NB4 (cell line): ENCODE results near the gene EFCAB12.

Experiments
- MYC ChIP-seq: IDR thresholded peaks from 2 replicates; pipeline ENCODE4 v1.6.1; 2011; ENCODE audit warnings: low read depth, low read length
- POLR2A ChIP-seq: IDR thresholded peaks from 2 replicates; pipeline ENCODE4 v1.6.1; 2011; ENCODE audit warnings: mild to moderate bottlenecking; ENCODE audit not compliant: insufficient read length; ENCODE audit errors: extremely low read depth
- TF ChIP-seq, protein P1 (sequence below): IDR thresholded peaks from one replicate; pipeline ENCODE4 v1.5.1; 2012; ENCODE audit warnings: low read depth, low read length
- TF ChIP-seq, protein P2 (sequence below): IDR thresholded peaks from 2 replicates; pipeline ENCODE4 v1.6.1; 2011; ENCODE audit warnings: low read depth, low read length

DNA sequence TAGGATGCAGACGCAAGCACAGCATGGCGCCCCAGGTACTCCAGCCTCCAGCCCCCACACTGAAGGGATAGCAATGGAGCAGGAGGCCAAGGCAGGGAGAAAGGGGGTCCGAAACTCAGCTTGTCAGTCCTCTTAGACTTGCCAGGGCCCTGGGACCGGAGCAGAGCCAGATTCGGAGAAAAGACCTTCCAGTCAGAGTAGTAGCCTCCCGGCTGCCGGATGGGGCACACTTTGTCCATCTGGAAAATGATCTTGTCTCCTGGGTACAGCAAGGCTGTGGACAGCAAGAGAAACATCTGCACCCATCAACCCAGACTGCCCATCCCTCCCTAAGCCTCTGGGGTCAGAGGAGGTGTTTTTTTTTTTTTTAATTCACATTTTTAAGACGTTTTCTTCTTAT lies 24.3 kb downstream of the EFCAB12 start:
- TF ChIP-seq, protein P1, sequence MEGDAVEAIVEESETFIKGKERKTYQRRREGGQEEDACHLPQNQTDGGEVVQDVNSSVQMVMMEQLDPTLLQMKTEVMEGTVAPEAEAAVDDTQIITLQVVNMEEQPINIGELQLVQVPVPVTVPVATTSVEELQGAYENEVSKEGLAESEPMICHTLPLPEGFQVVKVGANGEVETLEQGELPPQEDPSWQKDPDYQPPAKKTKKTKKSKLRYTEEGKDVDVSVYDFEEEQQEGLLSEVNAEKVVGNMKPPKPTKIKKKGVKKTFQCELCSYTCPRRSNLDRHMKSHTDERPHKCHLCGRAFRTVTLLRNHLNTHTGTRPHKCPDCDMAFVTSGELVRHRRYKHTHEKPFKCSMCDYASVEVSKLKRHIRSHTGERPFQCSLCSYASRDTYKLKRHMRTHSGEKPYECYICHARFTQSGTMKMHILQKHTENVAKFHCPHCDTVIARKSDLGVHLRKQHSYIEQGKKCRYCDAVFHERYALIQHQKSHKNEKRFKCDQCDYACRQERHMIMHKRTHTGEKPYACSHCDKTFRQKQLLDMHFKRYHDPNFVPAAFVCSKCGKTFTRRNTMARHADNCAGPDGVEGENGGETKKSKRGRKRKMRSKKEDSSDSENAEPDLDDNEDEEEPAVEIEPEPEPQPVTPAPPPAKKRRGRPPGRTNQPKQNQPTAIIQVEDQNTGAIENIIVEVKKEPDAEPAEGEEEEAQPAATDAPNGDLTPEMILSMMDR, result no peak
- TF ChIP-seq POLR2A (no peak), MYC (no peak)
- TF ChIP-seq, protein P2, sequence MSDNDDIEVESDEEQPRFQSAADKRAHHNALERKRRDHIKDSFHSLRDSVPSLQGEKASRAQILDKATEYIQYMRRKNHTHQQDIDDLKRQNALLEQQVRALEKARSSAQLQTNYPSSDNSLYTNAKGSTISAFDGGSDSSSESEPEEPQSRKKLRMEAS, result no peak
